ENCODE results near the gene CYB5B. TPM values are rescaled to one million over a fixed set of nuclear protein-coding genes. Genes with fewer than 3 reads are reported as not detected.

Gene CYB5B
- total RNA-seq, 1 donor from 2014 or later = 71.8 TPM

GRCh38 chr16:69511651-69512050, 87.2 kb downstream of the CYB5B start:
- no peak for DNase-seq (ENCODE audit: low spot score)
- peaks cover 2% of the 10 kb centered on the region for H3K36me3 Mint-ChIP-seq (ENCODE audit: low read depth)
- peaks cover 3% of the 10 kb centered on the region for H3K9me3 Mint-ChIP-seq (ENCODE audit: low read depth)
- no peak overlapping the region for H3K27ac Mint-ChIP-seq (ENCODE audit: unreplicated experiment)
- H3K27me3 Mint-ChIP-seq (ENCODE audit: low read depth) = no peaks in the 10 kb centered on the region
- no peak overlapping the region for H3K4me3 Mint-ChIP-seq (ENCODE audit: unreplicated experiment)
- no peak for TF ChIP-seq CTCF (IDR thresholded peaks at IDR 0.05)
- peaks cover 15% of the 10 kb centered on the region for H3K4me1 Mint-ChIP-seq (ENCODE audit: low read depth)

- no peak for TF ChIP-seq CTCF (IDR thresholded peaks at IDR 0.05)
These were observed 89.0 kb downstream of the CYB5B start for GRCh38 chr16:69513180-69513966.

GRCh38 chr16:69514356-69514755, 89.9 kb downstream of the CYB5B start:
- Mint-ChIP-seq H3K27ac (ENCODE audit: unreplicated experiment) (no peak overlapping the region), H3K9me3 (ENCODE audit: low read depth) (peaks cover 3% of the 10 kb centered on the region), H3K36me3 (ENCODE audit: low read depth) (peaks cover 2% of the 10 kb centered on the region), H3K4me3 (ENCODE audit: unreplicated experiment) (no peak overlapping the region), H3K27me3 (ENCODE audit: low read depth) (no peaks in the 10 kb centered on the region), H3K4me1 (ENCODE audit: low read depth) (peaks cover 15% of the 10 kb centered on the region)
- no peak for DNase-seq (ENCODE audit: low spot score)
- TF ChIP-seq CTCF (IDR thresholded peaks at IDR 0.05) = no peak

More at GRCh38 chr16:69513180-69513966, 89.0 kb downstream of the CYB5B start:
- Mint-ChIP-seq H3K4me1 (ENCODE audit: low read depth) (peaks cover 15% of the 10 kb centered on the region), H3K36me3 (ENCODE audit: low read depth) (peaks cover 2% of the 10 kb centered on the region), H3K27ac (ENCODE audit: unreplicated experiment) (peak overlapping the region; percentile 8), H3K4me3 (ENCODE audit: unreplicated experiment) (no peak overlapping the region), H3K27me3 (ENCODE audit: low read depth) (no peaks in the 10 kb centered on the region), H3K9me3 (ENCODE audit: low read depth) (peaks cover 3% of the 10 kb centered on the region)
- DNase-seq (ENCODE audit: low spot score) = no peak

Other genes starting within 250 kb of the CYB5B start
- 38.4 to 49.5 TPM (median 49.1 TPM) in 3 replicates for gene SNTB2, start 237.5 kb upstream of the CYB5B start, total RNA-seq
- gene VPS4A, start 113.3 kb upstream of the CYB5B start, total RNA-seq = 27.3 to 30.5 TPM (median 29.2 TPM) in 3 replicates
- 11.5 to 16.2 TPM (median 15.3 TPM) in 3 replicates for gene PDF, start 94.0 kb upstream of the CYB5B start, total RNA-seq
- 34.1 to 45.7 TPM (median 36.8 TPM) in 3 replicates for gene COG8, start 85.1 kb upstream of the CYB5B start, total RNA-seq
- gene NIP7, start 84.8 kb upstream of the CYB5B start, total RNA-seq = 17.2 to 28.8 TPM (median 18.6 TPM) in 3 replicates
- gene TMED6, start 72.8 kb upstream of the CYB5B start, total RNA-seq = 0.38 to 0.65 TPM (median 0.55 TPM) in 3 replicates
- 27.1 to 27.9 TPM (median 27.7 TPM) in 3 replicates for gene TERF2, start 38.6 kb upstream of the CYB5B start, total RNA-seq
- 41.0 to 51.3 TPM (median 44.7 TPM) in 3 replicates for gene NFAT5, start 141.3 kb downstream of the CYB5B start, total RNA-seq